Measurements from ENCODE around the gene REM2.
"Not testable (repeated sequence)": the region's sequence is repeated elsewhere in the genome, so short reads cannot be mapped to it uniquely, and the experiment has no call there.

- TF ChIP-seq CTCF (conservative IDR thresholded peaks at IDR 0.05); ZFX (IDR thresholded peaks at IDR 0.05): not testable (repeated sequence)
Observed at GRCh38 chr14:22914836-22915235, 31.8 kb downstream of the REM2 start.

All from C4-2B (cell line).